Skeletal muscle satellite cell (primary cell): ENCODE results near the gene COMMD10.

Experiments
- H3K27me3 ChIP-seq: 2 replicates; pipeline ENCODE4 v1.7.0; 2013; ENCODE audit warnings: low read length; ENCODE audit not compliant: control insufficient read depth, insufficient read depth
- H3K36me3 ChIP-seq: 2 replicates; pipeline ENCODE4 v1.7.0; 2013; ENCODE audit warnings: mild to moderate bottlenecking, control low read depth, low read length; ENCODE audit not compliant: insufficient read depth
- H3K4me1 ChIP-seq: 2 replicates; pipeline ENCODE4 v1.7.0; 2013; ENCODE audit warnings: low read length; ENCODE audit not compliant: control insufficient read depth, insufficient read depth
- H3K4me2 ChIP-seq: 2 replicates; pipeline ENCODE4 v1.7.0; 2013; ENCODE audit warnings: mild to moderate bottlenecking, low read length
- H3K4me3 ChIP-seq: 2 replicates; pipeline ENCODE4 v1.7.0; 2013; ENCODE audit warnings: low read length
- H3K9ac ChIP-seq: 2 replicates; pipeline ENCODE4 v1.7.0; 2013; ENCODE audit warnings: mild to moderate bottlenecking, low read depth, low read length, moderate library complexity
- H3K9me3 ChIP-seq: replicated peaks from 2 replicates; pipeline ENCODE4 v1.7.0; 2013; ENCODE audit warnings: mild to moderate bottlenecking, control low read depth, low read length

COMMD10 gene

GRCh38 chr5:116296335-116297072, 211.7 kb downstream of the COMMD10 start:
- Histone ChIP-seq H3K4me1 (no peaks in the 10 kb centered on the region), H3K36me3 (peaks cover 6% of the 10 kb centered on the region), H3K4me2 (no peak overlapping the region), H3K9ac (no peak overlapping the region), H3K4me3 (no peak overlapping the region), H3K9me3 (no peaks in the 10 kb centered on the region), H3K27me3 (no peaks in the 10 kb centered on the region)

DNA sequence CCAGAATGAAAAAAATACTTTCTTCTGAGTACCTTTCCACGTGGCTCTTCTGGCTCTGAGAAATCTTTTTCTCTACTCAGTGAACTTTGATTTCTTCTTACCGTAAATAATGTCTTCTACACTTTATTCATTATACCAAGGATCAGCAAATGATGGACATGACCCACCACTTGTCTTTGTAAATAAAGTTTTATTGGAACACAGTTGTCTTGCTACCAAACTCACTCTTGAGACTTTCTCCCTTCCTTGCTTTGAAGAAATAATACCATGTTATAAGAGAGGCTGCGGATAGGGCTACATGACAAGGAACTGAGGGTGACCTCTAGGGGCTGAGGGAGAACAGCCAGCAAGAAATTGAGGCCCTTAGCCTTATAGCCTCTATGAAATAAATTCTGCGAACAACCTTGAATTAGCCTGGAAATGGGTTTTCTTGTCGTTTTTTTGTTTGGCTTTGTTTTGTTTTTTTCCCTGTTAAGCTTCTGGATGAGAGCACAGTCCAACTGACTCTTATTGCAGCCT, 212.5 kb downstream of the COMMD10 start:
- Histone ChIP-seq H3K4me1 (no peaks in the 10 kb centered on the region), H3K4me2 (no peak overlapping the region), H3K9me3 (no peaks in the 10 kb centered on the region), H3K36me3 (peaks cover 6% of the 10 kb centered on the region), H3K9ac (no peak overlapping the region), H3K4me3 (no peak overlapping the region), H3K27me3 (no peaks in the 10 kb centered on the region)

DNA sequence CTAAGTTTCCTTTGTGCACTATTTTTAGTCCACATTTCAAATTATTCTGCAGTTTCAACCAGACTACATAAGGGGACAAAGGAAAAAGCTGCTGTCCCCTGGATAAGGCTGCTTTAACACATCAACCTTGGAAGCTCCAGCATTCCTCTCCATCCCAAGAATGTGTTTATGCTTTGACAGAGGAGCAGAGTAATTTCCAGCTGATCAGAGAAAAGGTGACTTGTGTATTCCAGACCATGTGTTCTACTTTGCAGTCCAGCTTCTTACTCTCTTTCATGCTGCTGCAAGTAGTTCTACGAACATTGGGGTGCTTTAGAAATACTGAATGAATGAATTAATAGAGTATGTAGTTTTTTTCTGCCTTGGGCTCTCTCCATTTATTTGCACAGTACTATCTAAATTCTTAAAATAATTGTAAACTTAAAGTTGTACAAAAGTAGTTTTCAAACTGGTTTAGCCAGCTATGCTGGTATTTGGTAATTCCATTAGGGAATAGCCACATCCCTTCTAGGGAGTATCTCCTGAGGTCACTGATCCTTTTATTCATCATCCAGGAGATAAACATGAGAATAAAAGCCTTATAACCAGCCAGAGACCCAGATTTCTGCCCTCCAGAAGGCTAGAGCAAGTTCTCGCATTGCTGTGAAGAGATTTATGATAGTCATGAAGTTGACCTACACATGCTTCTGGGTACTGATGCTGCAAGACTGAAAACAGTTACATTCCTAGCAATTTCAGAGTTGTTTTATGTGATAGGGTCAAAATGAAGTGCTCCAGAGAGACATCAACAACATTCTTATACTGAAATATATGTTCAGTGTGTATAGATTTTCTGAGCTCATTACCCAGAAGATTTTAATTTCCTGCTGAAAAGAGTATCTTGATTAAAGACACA, 215.2 kb downstream of the COMMD10 start:
- Histone ChIP-seq H3K9me3 (no peaks in the 10 kb centered on the region), H3K27me3 (no peaks in the 10 kb centered on the region), H3K4me2 (no peak overlapping the region), H3K36me3 (peaks cover 6% of the 10 kb centered on the region), H3K4me3 (no peak overlapping the region), H3K9ac (no peak overlapping the region), H3K4me1 (no peaks in the 10 kb centered on the region)

GRCh38 chr5:116301110-116301509, 216.3 kb downstream of the COMMD10 start:
- H3K4me2 ChIP-seq = no peak overlapping the region

GRCh38 chr5:116303340-116303739, 218.5 kb downstream of the COMMD10 start:
- Histone ChIP-seq H3K9ac (no peak overlapping the region), H3K4me3 (no peak overlapping the region), H3K9me3 (peaks cover 3% of the 10 kb centered on the region), H3K36me3 (peaks cover 4% of the 10 kb centered on the region), H3K4me2 (no peak overlapping the region), H3K4me1 (no peaks in the 10 kb centered on the region), H3K27me3 (no peaks in the 10 kb centered on the region)

More at GRCh38 chr5:116301110-116301509, 216.3 kb downstream of the COMMD10 start:
- peaks cover 9% of the 10 kb centered on the region for H3K36me3 ChIP-seq
- H3K9me3 ChIP-seq = no peaks in the 10 kb centered on the region
- no peaks in the 10 kb centered on the region for H3K27me3 ChIP-seq
- no peak overlapping the region for H3K9ac ChIP-seq
- no peaks in the 10 kb centered on the region for H3K4me1 ChIP-seq
- H3K4me3 ChIP-seq = no peak overlapping the region

DNA sequence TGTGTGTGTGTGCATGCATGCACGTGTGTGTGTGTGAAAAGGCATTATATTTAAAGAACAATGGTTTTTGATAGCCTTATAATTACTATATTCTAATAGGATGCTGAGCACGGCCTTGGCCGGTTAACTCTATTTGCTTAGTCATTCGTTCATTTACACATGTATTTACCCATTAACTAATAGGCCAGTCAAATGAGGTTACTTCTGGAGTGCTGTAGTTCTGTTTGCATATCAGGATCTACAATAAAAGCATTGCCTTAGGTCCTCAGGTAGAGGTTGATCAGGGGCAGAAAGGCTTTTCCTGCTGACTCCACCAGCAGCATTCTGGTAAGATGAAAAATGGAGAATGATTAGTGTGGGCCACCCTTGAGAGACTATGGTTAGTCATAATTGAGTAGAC, 219.0 kb downstream of the COMMD10 start:
- Histone ChIP-seq H3K27me3 (no peaks in the 10 kb centered on the region), H3K9ac (no peak overlapping the region), H3K36me3 (peaks cover 4% of the 10 kb centered on the region), H3K4me3 (no peak overlapping the region), H3K4me2 (no peak overlapping the region), H3K4me1 (no peaks in the 10 kb centered on the region), H3K9me3 (peaks cover 3% of the 10 kb centered on the region)

DNA sequence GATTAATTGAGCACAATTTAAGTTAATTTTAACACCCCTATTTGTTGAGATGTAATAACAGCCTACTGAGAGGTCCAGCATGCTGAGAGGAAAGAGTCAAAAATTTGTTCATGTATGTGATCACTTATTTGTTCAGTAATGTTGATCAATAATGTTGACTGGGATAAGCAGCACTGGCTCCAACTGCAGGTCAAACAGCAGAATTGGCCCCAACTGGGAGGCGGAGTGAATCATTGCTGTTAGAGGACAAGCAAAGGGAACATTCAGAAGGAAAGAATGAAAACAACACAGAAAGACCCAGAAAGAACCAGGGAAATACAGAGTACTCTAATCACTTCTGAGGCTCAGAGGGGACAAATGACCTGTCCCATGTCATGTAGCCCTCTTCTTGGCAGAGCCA, 221.1 kb downstream of the COMMD10 start:
- H3K4me3 ChIP-seq = no peak overlapping the region
- peaks cover 4% of the 10 kb centered on the region for H3K36me3 ChIP-seq

GRCh38 chr5:116306846-116307245, 222.0 kb downstream of the COMMD10 start:
- Histone ChIP-seq H3K36me3 (peaks cover 4% of the 10 kb centered on the region), H3K4me1 (no peaks in the 10 kb centered on the region), H3K9me3 (peaks cover 3% of the 10 kb centered on the region), H3K4me3 (no peak overlapping the region), H3K27me3 (no peaks in the 10 kb centered on the region), H3K4me2 (no peak overlapping the region), H3K9ac (no peak overlapping the region)

More for the DNA sequence above, 221.1 kb downstream of the COMMD10 start:
- no peak overlapping the region for H3K4me2 ChIP-seq
- no peaks in the 10 kb centered on the region for H3K27me3 ChIP-seq
- H3K9me3 ChIP-seq = peaks cover 3% of the 10 kb centered on the region
- no peaks in the 10 kb centered on the region for H3K4me1 ChIP-seq
- no peak overlapping the region for H3K9ac ChIP-seq

GRCh38 chr5:116308391-116308790, 223.6 kb downstream of the COMMD10 start:
- peaks cover 3% of the 10 kb centered on the region for H3K9me3 ChIP-seq
- no peaks in the 10 kb centered on the region for H3K4me1 ChIP-seq
- no peaks in the 10 kb centered on the region for H3K27me3 ChIP-seq
- no peak overlapping the region for H3K9ac ChIP-seq
- H3K4me2 ChIP-seq = no peak overlapping the region
- no peak overlapping the region for H3K4me3 ChIP-seq
- H3K36me3 ChIP-seq = peaks cover 4% of the 10 kb centered on the region

DNA sequence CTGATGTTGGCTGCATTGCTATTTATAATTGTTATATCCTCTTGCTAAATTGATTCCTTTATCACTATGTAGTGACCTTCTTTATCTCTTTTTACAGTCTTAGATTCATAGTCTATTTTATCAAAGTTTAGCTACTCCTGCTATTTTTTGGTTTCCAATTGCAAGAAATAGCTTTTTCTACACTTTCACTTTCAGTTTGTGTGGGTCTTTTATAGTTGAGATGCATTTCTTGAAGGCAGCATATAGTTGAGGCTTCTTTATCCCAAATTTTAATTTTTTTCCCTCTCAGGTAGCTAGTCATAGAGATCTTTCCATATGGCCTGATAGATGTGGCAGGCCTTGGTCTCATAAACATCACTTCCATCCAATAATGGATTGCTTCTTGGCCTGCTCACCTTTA, 228.5 kb downstream of the COMMD10 start:
- H3K4me3 ChIP-seq = no peak overlapping the region
- H3K4me2 ChIP-seq = no peak overlapping the region
- H3K4me1 ChIP-seq = no peaks in the 10 kb centered on the region
- H3K9me3 ChIP-seq = no peaks in the 10 kb centered on the region
- no peaks in the 10 kb centered on the region for H3K27me3 ChIP-seq
- H3K9ac ChIP-seq = no peak overlapping the region
- no peaks in the 10 kb centered on the region for H3K36me3 ChIP-seq

DNA sequence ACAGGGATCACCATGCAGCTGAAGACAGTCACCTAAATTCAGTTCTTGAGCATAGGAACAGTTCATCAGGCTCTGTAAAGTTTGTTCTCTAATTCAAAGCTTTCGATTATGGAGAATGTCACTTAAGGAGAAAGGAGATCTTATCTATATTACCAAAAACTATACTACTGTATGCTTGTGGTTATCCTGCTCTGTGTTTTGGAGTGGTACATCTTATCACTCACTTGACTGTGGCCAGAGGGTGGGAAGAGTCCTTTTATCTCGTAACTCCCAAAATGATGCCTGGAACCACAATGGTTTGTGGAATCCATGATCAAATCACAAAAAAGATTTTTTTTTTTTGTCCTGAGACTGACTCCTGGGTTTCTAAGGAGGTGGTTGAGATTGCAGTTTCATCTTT, 230.7 kb downstream of the COMMD10 start:
- no peaks in the 10 kb centered on the region for H3K36me3 ChIP-seq
- H3K27me3 ChIP-seq = no peaks in the 10 kb centered on the region
- no peak overlapping the region for H3K9ac ChIP-seq
- H3K4me1 ChIP-seq = no peaks in the 10 kb centered on the region
- H3K9me3 ChIP-seq = no peaks in the 10 kb centered on the region
- H3K4me3 ChIP-seq = no peak overlapping the region
- H3K4me2 ChIP-seq = no peak overlapping the region
